ENCODE results near the gene EZH1.

GRCh38 chr17:42781639-42782165, 36.9 kb upstream of the EZH1 start:
- TF ChIP-seq POLR2AphosphoS5 (IDR thresholded peaks at IDR 0.05; ENCODE audit: low read depth, low read length): no peak
- TF ChIP-seq CTCF (IDR thresholded peaks at IDR 0.05): no peak
